AG04449 (cell line): Measurements from ENCODE around the gene PINLYP.

Experiments used
- CTCF ChIA-PET: fragments of 350-600 bp; formaldehyde crosslinking; extraction: SDS; loops from one replicate; lab custom pipeline; 2021; ENCODE audit warnings: antibody characterized with exemption; lab: Yijun Ruan, JAX
- POLR2A ChIA-PET: fragments of 400-600, 350-600 bp; formaldehyde crosslinking; extraction: SDS; loops from one replicate; lab custom pipeline; 2020; ENCODE audit warnings: antibody characterized with exemption, inconsistent platforms; lab: Yijun Ruan, JAX
- DNase-seq: peaks from one replicate; pipeline ENCODE4 v3.0.0-alpha.2; 2010; ENCODE audit warnings: low read depth, low spot score
- H3K4me3 ChIP-seq: 2 replicates; pipeline ENCODE4 v1.5.1; 2011; ENCODE audit warnings: low read depth, mild to moderate bottlenecking, control low read depth, low read length
- CTCF ChIP-seq: IDR thresholded peaks from one replicate; pipeline ENCODE4 v1.5.1; 2011; ENCODE audit warnings: mild to moderate bottlenecking, moderate library complexity, low read length, control low read depth, inconsistent platforms; ENCODE audit not compliant: insufficient read depth; ENCODE audit errors: missing control alignments

The PINLYP gene

GRCh38 chr19:43575156-43575950, at the start of gene PINLYP, which contains the start of gene XRCC1:
TSS of gene PINLYP (plus strand) at chr19:43575801. CDS start at chr19:43577192, 1,391 bp downstream.
TSS of gene XRCC1 (minus strand) at chr19:43575527. CDS start at chr19:43575458, 69 bp downstream.
- ChIA-PET POLR2A (interaction anchor here (0.7 to 0.8 kb wide), 2 partner anchors 9 to 19 kb away, joined by 3 to 4 read pairs; no protein-coding TSS in a partner anchor), CTCF (interaction anchor here (0.6 to 2.7 kb wide), 7 partner anchors 9 to 128 kb away, joined by 3 to 21 read pairs (median 4); no protein-coding TSS in a partner anchor)
- peak within 1 kb of the TSS; percentile 92 for H3K4me3 ChIP-seq
- no peak for TF ChIP-seq CTCF
- DNase-seq = peak; percentile 80

- CTCF ChIA-PET = interaction anchor here (1.3 to 15.4 kb wide), 5 partner anchors 10 to 92 kb away, joined by 4 to 609 read pairs (median 9); no protein-coding TSS in a partner anchor
- no peak for DNase-seq
- POLR2A ChIA-PET = no interaction called here
- H3K4me3 ChIP-seq = peak overlapping the region; percentile 85
- TF ChIP-seq CTCF = no peak
Observed at GRCh38 chr19:43525836-43526771, 49.5 kb upstream of the PINLYP start.

- ChIA-PET CTCF (interaction anchor here (1.5 to 15.4 kb wide), 3 partner anchors 8 to 82 kb away, joined by 7 to 609 read pairs (median 8); no protein-coding TSS in a partner anchor), POLR2A (no interaction called here)
- peak within 1 kb of the TSS; percentile 85 for H3K4me3 ChIP-seq
- no peak for TF ChIP-seq CTCF
- DNase-seq = no peak
Observed at GRCh38 chr19:43526884-43527859, 48.4 kb upstream of the PINLYP start, which contains the start of gene ETHE1. TSS of gene ETHE1 (minus strand) at chr19:43527201. CDS start at chr19:43527177, 24 bp downstream.

GRCh38 chr19:43527860-43528622, 47.6 kb upstream of the PINLYP start:
- DNase-seq = no peak
- no peak for TF ChIP-seq CTCF
- ChIA-PET CTCF (interaction anchor here (1.5 to 15.4 kb wide), 4 partner anchors 9 to 83 kb away, joined by 7 to 609 read pairs (median 8); no protein-coding TSS in a partner anchor), POLR2A (no interaction called here)
- peak overlapping the region; percentile 12; the same call in 1 of the 2 replicates for H3K4me3 ChIP-seq
